A549 (cell line): ENCODE measurements around the gene PEX10. TPM values are rescaled to one million over a fixed set of nuclear protein-coding genes. Genes with fewer than 3 reads are reported as not detected.

Experiments
- ATAC-seq, 2 experiments: fragments of 200-7000 bp in 1 of 2; fragments of >200 bp in 1 of 2; cut with Nextera tagmentation in 1 of 2; cut with Tn5 transposase in 1 of 2; 3 replicates each; pipeline versions ENCODE4 v1.8.0 to v1.9.1; 2018 to 2020; ENCODE audit warnings: mild to moderate bottlenecking in 1 of 2, moderate library complexity in 1 of 2
- CTCF ChIA-PET: fragments of 300-600 bp; sonication (Branson Sonifier 250); formaldehyde crosslinking; extraction: SDS; loops from one replicate; lab custom pipeline; 2021; ENCODE audit warnings: antibody characterized with exemption, inconsistent platforms; lab: Yijun Ruan, JAX
- POLR2A ChIA-PET: fragments of 350-600 bp; formaldehyde crosslinking; extraction: SDS; loops from one replicate; lab custom pipeline; 2021; ENCODE audit warnings: antibody characterized with exemption, inconsistent platforms; lab: Yijun Ruan, JAX
- DNase-seq, 2 experiments: peaks; one replicate each; pipeline versions ENCODE4 v3.0.0 to v3.0.0-alpha.2; 2011 to 2016; ENCODE audit warnings: low read depth in 1 of 2, low spot score in 1 of 2
- FAIRE-seq: peaks from 2 replicates; lab custom pipeline; 2011; peaks lifted over from hg19 to GRCh38; lab: Jason Lieb, UNC
- H3K27ac ChIP-seq, 2 experiments: fragments of >200 bp; sonication (Bioruptor Twin); formaldehyde crosslinking; 3 replicates each; pipeline ENCODE4 v1.5.1; 2016 to 2017
- H3K4me1 ChIP-seq: fragments of >200 bp; sonication (Bioruptor Twin); formaldehyde crosslinking; 3 replicates; pipeline ENCODE4 v1.6.1; 2016
- H3K4me2 ChIP-seq: fragments of >200 bp; sonication (Bioruptor Twin); formaldehyde crosslinking; 3 replicates; pipeline ENCODE4 v1.6.1; 2016
- H3K4me3 ChIP-seq: fragments of >200 bp; sonication (Bioruptor Twin); formaldehyde crosslinking; 3 replicates; pipeline ENCODE4 v1.5.1; 2016
- H3K9me3 ChIP-seq: fragments of >200 bp; sonication (Bioruptor Twin); formaldehyde crosslinking; 3 replicates; pipeline ENCODE4 v1.6.1; 2016
- ATOH8 ChIP-seq: fragments of 250-450 bp; sonication (Bioruptor Pico); IDR thresholded peaks from 2 replicates; pipeline ENCODE4 v1.5.0; 2020; ENCODE audit warnings: low read depth, mild to moderate bottlenecking, moderate library complexity
- BCL3 ChIP-seq: fragments of >200 bp; sonication (Bioruptor Twin); formaldehyde crosslinking; IDR thresholded peaks from 3 replicates; pipeline ENCODE4 v1.6.1; 2016
- BHLHE40 ChIP-seq: IDR thresholded peaks from 2 replicates; pipeline ENCODE4 v1.6.1; 2012; ENCODE audit warnings: low read depth, low read length, inconsistent platforms
- CBX2 ChIP-seq: fragments of 200-600 bp; sonication (generic); IDR thresholded peaks from 2 replicates; pipeline ENCODE4 v1.6.1; 2016; ENCODE audit warnings: low read depth, mild to moderate bottlenecking, borderline replicate concordance
- CBX8 ChIP-seq: fragments of 200-600 bp; sonication (generic); IDR thresholded peaks from 2 replicates; pipeline ENCODE4 v1.6.1; 2016
- EHF ChIP-seq: fragments of 250-450 bp; sonication (Bioruptor Pico); IDR thresholded peaks from 2 replicates; pipeline ENCODE4 v1.5.0; 2020; ENCODE audit warnings: mild to moderate bottlenecking
- FOSB ChIP-seq: fragments of 250-450 bp; sonication (Bioruptor Pico); IDR thresholded peaks from 2 replicates; pipeline ENCODE4 v1.5.0; 2020; ENCODE audit warnings: mild to moderate bottlenecking, moderate library complexity
- HDAC2 ChIP-seq: fragments of 200-600 bp; sonication (generic); IDR thresholded peaks from 2 replicates; pipeline ENCODE4 v1.6.1; 2016
- HOXB13 ChIP-seq: fragments of 250-450 bp; sonication (Bioruptor Pico); IDR thresholded peaks from 2 replicates; pipeline ENCODE4 v1.5.0; 2020; ENCODE audit warnings: low read depth, mild to moderate bottlenecking, moderate library complexity
- JUNB ChIP-seq: fragments of >200 bp; sonication (Bioruptor Twin); formaldehyde crosslinking; IDR thresholded peaks from 2 replicates; pipeline ENCODE4 v1.6.1; 2016
- KDM1A ChIP-seq: fragments of 200-600 bp; sonication (generic); IDR thresholded peaks from 2 replicates; pipeline ENCODE4 v1.6.1; 2016; ENCODE audit warnings: low read depth, mild to moderate bottlenecking
- MAFK ChIP-seq: fragments of 450-650 bp; IDR thresholded peaks from 2 replicates; pipeline ENCODE4 v1.6.1; 2014; ENCODE audit not compliant: partially characterized antibody
- NFE2L2 ChIP-seq: fragments of 150-350 bp; conservative IDR thresholded peaks from 2 replicates; pipeline ENCODE4 v1.6.1; 2014; ENCODE audit warnings: low read length
- NPAS2 ChIP-seq: fragments of 250-450 bp; sonication (Bioruptor Pico); IDR thresholded peaks from 2 replicates; pipeline ENCODE4 v1.8.0; 2022; ENCODE audit warnings: mild to moderate bottlenecking, moderate library complexity, borderline replicate concordance
- PHF8 ChIP-seq: fragments of 200-600 bp; sonication (generic); IDR thresholded peaks from 2 replicates; pipeline ENCODE4 v1.6.1; 2016; ENCODE audit warnings: low read depth, mild to moderate bottlenecking, antibody characterized with exemption, moderate library complexity, borderline replicate concordance
- POLR2A ChIP-seq: IDR thresholded peaks from 2 replicates; pipeline ENCODE4 v1.6.1; 2012; ENCODE audit warnings: mild to moderate bottlenecking, low read length
- RARB ChIP-seq: fragments of 250-450 bp; sonication (Bioruptor Pico); IDR thresholded peaks from 2 replicates; pipeline ENCODE4 v1.8.0; 2021; ENCODE audit warnings: mild to moderate bottlenecking, moderate library complexity
- REST ChIP-seq: fragments of 200-600 bp; sonication (generic); IDR thresholded peaks from 2 replicates; pipeline ENCODE4 v1.6.1; 2016; ENCODE audit warnings: antibody characterized with exemption, mild to moderate bottlenecking, moderate library complexity
- SMC3 ChIP-seq: fragments of >200 bp; sonication (Bioruptor Twin); formaldehyde crosslinking; IDR thresholded peaks from 3 replicates; pipeline ENCODE4 v1.6.1; 2018; ENCODE audit warnings: inconsistent platforms
- SREBF2 ChIP-seq: fragments of 450-650 bp; IDR thresholded peaks from 2 replicates; pipeline ENCODE4 v1.6.1; 2014; ENCODE audit warnings: mild to moderate bottlenecking, moderate library complexity
- ZC3H11A ChIP-seq: fragments of 450-650 bp; IDR thresholded peaks from 2 replicates; pipeline ENCODE4 v1.6.1; 2014; ENCODE audit warnings: antibody characterized with exemption, mild to moderate bottlenecking
- ZSCAN20 ChIP-seq: fragments of 250-450 bp; sonication (Bioruptor Pico); IDR thresholded peaks from 2 replicates; pipeline ENCODE4 v1.8.0; 2022; ENCODE audit warnings: mild to moderate bottlenecking, moderate library complexity
- WGBS: methylation state at CpG from one replicate; pipeline ENCODE4 v1.1.6; 2017; ENCODE audit errors: missing lambda C conversion rate; 5-methylcytosine and 5-hydroxymethylcytosine counted together
- polyA plus RNA-seq, 4 experiments: library from polyadenylated mRNA; depleted of rRNA in 3 of 4; stranded (reverse); fragments of >200 nt; fragmentation: RNase III in 1 of 4; extraction: RNeasy Plus Mini Kit Qiagen cat#74134 plus additional on column Dnase treatment in 1 of 4; gene quantifications; 2 replicates in 3 of 4; 3 replicates in 1 of 4; pipeline ENCODE4 v1.2.3, GENCODE V29; 2011 to 2017

PEX10 gene
- polyA plus RNA-seq, 2 of the 4 experiments (the other 2 are of a cell fraction): 12.3 to 20.2 TPM

- ChIA-PET POLR2A (interaction anchor here (1.0 to 2.9 kb wide), 4 partner anchors 10 to 186 kb away, joined by 4 to 25 read pairs (median 5); partner anchors contain the start of genes FAAP20, MORN1 and RER1), CTCF (interaction anchor here (1.0 to 16.3 kb wide), 26 partner anchors 8 to 245 kb away, joined by 3 to 267 read pairs (median 5); partner anchors contain the start of genes FAAP20, MORN1 and RER1)
- Histone ChIP-seq H3K9me3 (no peaks in the 10 kb centered on the region), H3K4me3 (no peak overlapping the region), H3K27ac (no peak overlapping the region), H3K4me1 (no peaks in the 10 kb centered on the region), H3K4me2 (no peak overlapping the region)
- no peak for FAIRE-seq
- WGBS: 79% methylated on average over 22 of the region's 32 CpGs
- DNase-seq: no peak
- TF ChIP-seq NPAS2 (CRISPR knock-in tag) (no peak), PHF8 (no peak), CBX2 (no peak), KDM1A (no peak), CBX8 (no peak), BHLHE40 (no peak)
- peak in 1 of 2 experiments; percentile 2; a peak in 1 of 6 replicates for ATAC-seq
Measured at GRCh38 chr1:2380816-2381591, 31.4 kb downstream of the PEX10 start.

GRCh38 chr1:2379733-2380404 is 32.5 kb downstream of the PEX10 start:
- no peak for ATAC-seq
- TF ChIP-seq HDAC2 (no peak), MAFK (no peak), JUNB (no peak), SMC3 (no peak), PHF8 (no peak), EHF (CRISPR knock-in tag) (no peak), ZC3H11A (no peak), RARB (CRISPR knock-in tag) (no peak), ZSCAN20 (CRISPR knock-in tag) (no peak), FOSB (CRISPR knock-in tag) (no peak), NFE2L2 (no peak), POLR2A (no peak), KDM1A (no peak), ATOH8 (CRISPR knock-in tag) (no peak), CBX8 (no peak), SREBF2 (no peak), HOXB13 (CRISPR knock-in tag) (no peak), BCL3 (no peak), REST (no peak)
- TF ChIP-seq, all 56 proteins: peak for 0
- Histone ChIP-seq H3K4me1 (no peaks in the 10 kb centered on the region), H3K27ac (no peak overlapping the region), H3K4me2 (no peak overlapping the region), H3K9me3 (no peaks in the 10 kb centered on the region), H3K4me3 (no peak overlapping the region)
- 92% methylated on average over 18 of the region's 23 CpGs for WGBS
- FAIRE-seq (no peak), DNase-seq (no peak)
- CTCF ChIA-PET: interaction anchor here (1.0 to 16.3 kb wide), 2 partner anchors 143 to 180 kb away, joined by 3 to 267 read pairs; partner anchors contain the start of gene FAAP20
- POLR2A ChIA-PET: interaction anchor here (2.9 kb wide), 1 partner anchor 185 kb away, joined by 25 read pairs; the partner anchor contains the start of gene FAAP20
